NCI-H526 treated with DMSO at 0.1 percent for 48 hours (cell line): ENCODE data around the gene SYNE4.
"Not testable (repeated sequence)": the region's sequence is repeated elsewhere in the genome, so short reads cannot be mapped to it uniquely, and the experiment has no call there.

Source experiments
- DNase-seq: peaks from one replicate; lab custom pipeline; 2025; lab: John Stamatoyannopoulos, UW

SYNE4 gene

DNA sequence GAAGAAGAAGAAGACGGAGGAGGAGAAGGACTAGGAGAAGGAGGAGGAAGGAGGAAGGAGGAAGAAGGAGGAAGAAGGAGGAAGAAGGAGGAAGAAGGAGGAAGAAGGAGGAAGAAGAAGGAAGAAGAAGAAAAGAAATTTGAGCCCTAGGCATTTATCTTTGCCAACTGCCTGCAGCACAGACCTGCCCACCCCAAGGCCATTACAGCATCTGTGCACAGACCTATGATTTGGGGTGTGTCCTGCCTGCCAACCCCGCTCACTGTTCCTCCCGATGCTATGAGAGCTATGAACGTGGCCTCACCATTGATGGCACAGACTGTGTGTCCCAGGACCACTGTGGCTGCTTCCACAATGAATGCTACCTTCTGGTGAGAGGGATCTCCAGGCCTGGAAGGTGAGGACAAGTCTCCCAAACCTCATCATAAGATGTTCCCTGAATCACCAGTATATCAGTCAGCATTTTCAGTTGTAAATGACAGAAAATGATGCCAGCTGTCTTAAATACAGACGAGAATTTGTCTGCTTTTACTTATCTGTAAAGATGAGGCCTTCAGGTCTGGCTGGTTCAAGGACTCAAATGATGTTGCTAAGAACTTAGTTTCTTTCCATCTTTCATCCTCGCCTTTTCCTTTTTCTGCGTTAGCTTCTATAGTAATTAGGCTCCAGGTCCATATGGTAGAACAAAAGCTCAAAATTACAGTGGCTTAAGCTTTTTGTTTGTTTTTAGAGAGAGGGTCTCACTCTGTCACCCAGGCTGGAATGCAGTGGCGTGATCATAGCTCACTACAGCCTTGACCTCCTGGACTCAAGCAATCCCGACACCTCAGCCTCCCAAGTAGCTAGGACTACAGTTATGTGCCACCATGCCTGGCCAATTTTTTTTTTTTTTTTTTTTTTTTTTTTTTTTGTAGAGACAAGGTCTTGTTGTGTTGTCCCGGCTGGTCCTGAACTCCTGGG is 17.6 kb downstream of the SYNE4 start:
- no peak for DNase-seq

GRCh38 chr19:35990156-35990555 is 18.5 kb downstream of the SYNE4 start:
- DNase-seq = no peak

DNA sequence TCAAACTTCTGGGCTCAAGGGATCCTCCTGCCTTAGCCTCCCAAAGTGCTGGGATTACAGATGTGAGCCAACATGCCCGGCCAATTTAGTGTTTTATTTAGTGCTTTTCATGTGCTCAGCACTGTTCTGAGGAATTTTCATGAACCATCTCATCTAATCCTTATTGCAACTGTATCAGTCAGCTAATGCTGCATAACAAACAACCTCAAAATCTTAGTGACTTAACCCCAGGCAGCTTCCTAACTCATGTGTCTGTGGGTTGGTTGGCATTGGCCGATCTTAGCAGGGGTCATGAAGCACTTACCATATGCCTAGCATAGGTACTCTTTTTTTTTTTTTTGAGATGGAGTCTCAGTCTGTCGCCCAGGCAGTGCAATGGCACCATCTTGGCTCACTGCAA is 19.8 kb downstream of the SYNE4 start:
- no peak for DNase-seq

DNA sequence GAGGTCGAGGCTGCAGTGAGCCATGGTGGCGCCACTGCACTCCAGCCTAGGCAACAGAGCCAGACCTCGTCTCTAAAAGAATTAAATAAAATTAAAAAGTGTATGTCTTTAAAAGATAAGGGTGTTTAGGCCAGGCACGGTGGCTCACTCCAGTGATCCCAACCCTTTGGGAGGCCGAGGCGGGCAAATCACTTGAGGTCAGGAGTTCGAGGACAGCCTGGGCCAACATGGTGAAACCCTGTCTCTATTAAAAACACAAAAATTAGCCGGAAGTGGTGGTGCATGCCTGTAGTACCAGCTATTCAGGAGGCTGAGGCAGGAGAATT is 21.1 kb downstream of the SYNE4 start:
- no peak for DNase-seq

DNA sequence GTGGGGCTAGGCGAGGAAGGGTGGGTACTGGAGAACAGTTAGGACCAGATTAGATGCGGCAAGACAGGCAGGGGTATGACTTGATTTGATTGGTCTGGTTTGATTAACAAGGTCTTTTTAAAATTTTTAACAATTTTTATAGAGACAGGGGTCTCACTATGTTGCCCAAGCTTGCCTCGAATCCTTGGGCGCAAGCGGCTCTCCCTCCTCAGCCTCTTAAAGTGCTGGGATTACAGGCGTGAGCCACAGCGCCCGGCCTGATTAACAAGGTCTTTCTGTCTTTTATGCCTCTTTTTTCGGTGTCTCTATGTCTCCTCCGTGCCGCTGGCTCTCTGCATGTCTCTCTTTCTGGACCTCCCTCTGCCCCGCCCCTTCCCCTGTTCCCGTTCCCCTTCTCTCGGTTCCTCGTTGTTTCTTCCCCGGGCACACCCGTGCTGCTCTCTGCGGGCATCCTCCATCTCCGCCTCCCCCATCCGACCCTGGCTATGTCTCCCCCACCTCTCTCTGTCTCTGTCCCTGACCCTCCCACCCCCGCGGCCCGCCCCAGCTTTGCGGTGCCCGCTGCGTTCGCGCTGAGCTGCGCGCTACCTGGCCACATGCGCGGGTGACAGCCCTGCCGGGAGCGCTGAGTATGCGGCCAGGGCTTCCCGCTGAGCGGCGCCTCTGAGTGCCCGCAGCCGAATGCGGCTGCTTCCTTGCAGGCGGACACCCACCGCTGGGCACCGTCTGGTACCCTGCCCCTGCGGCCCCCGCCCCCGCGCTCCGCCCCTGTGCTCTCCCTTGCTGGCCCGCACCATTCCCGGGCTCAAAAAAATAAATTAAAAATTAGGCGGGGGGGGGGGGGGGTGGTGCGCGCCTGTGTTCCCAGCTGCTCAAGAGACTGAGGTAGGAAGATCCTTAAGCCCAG is 21.7 kb downstream of the SYNE4 start:
- peak; percentile 65 for DNase-seq

- DNase-seq = no peak
Measured at GRCh38 chr19:35986111-35986510, 22.5 kb downstream of the SYNE4 start.

DNA sequence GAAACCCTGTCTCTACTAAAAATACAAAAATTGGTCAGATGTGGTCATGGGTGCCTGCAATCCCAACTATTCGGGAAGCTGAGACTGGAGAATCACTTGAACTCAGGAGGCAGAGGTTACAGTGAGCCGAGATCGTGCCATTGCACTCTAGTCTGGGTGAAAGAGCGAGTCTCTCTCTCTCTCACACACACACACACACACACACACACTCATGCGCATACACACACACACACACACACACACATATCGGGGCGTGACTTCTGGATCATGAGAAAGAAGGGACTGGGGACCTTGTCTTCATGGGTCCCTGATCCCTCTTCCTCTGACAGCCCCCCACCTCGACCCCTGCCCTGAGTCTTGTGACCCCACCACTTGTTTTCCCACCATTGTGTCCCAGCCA is 25.4 kb downstream of the SYNE4 start:
- DNase-seq = no peak

GRCh38 chr19:35980997-35981396 is 27.6 kb downstream of the SYNE4 start:
- not testable (repeated sequence) for DNase-seq

GRCh38 chr19:35978832-35979365 is 29.7 kb downstream of the SYNE4 start:
- no peak for DNase-seq

DNA sequence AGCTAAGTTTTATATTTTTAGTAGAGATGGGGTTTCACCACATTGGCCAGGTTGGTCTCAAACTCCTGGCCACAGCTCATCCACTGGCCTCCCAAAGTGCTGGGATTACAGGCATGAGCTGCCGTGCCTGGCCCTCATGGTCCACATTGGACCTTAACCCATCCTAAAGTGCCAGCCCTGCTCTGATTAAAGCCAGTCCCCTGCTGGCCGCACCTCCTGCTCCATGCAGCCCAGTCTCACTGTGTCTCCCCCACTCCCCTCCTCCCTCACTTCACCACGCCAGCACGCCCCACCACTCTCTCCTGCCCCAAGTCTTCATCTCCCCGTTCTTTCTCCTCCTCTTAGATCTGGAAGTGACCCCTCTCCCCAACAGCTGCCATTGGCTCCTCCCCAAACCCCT is 30.3 kb downstream of the SYNE4 start:
- no peak for DNase-seq

DNA sequence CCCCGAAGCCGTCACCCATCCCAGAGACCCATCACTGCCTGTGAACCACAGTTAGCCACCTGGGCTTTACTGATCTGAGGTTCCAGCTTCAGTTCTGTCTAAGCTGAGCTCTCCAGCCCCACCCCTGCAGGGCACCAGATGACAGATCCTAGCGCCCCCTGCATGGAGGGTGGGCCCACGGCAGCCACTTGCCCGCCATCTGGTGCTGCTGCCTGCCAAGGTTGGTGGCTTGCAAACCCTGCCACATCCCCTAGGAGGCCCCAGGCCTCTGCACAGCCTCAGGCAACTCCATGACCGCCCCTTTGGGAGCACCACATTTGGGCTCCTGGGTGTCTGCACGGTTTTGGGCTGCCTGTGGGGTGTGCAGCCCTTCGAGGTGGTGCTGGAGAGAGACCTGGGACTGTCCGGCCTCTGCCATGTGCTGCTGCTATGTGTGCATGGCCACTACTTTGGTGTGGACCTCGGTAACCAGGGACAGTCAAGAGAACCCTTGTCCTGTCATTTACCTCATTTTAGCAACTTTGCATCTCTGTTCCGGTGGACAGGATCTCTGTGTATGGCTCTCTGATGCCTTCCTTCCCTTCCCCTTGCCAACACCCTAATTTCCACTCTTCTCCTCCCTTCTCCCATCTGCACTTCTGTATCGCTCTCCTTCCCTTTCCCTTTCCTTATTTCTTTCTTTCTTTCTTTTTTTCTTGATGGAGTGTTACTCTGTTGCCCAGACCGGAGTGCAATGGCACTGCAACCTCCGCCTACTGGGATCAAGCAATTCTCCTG is 31.0 kb downstream of the SYNE4 start:
- no peak for DNase-seq

DNA sequence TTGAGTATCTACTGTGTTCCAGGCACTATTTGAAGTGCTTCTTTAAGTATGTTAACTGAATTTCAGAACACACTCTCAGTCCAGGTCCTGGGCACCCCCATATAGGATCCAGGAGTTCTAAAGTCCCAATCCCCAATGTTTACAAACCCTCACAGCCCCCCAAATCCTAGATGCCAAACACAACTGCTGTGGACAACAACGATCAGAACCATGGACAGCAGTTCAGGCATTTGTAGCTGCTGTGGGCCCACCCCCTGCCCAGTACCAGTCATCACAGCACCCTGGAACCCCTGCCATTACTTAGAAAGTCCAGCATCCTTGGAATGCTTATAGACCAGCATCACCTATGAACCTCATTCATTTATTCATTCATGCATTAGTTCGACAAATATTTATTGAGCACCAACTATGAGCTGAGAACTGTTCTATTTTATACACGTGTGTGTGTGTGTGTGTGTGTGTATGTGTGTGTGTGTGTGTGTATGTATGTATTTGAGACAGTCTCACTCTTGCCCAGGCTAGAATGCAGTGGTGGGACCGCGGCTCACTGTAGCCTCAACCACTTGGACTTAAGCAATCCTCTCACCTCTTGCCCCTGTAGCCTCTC is 32.9 kb downstream of the SYNE4 start:
- DNase-seq = no peak

GRCh38 chr19:35973487-35973886 is 35.1 kb downstream of the SYNE4 start:
- no peak for DNase-seq

DNA sequence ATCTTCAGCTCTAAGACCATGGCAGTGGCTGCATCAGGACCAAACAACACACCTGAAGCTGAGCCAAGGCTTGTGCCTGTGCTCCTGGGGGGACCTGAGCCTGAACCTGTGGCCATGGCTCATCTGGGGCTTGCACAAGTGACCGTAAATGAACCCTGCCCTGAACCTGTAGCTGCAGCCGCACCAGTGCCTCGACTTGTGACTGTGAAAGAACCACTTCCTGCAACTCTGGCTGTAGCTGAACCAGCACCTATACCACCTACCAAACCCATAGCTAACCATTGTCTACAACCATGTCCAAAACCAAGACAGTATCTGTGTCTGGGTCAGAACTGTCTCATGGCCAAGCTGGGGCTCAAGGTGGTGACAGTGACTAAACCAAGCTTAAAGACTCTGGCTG is 41.8 kb downstream of the SYNE4 start:
- DNase-seq = no peak

GRCh38 chr19:35963514-35963913 is 45.1 kb downstream of the SYNE4 start:
- no peak for DNase-seq

GRCh38 chr19:35960432-35960972 is 48.1 kb downstream of the SYNE4 start:
- no peak for DNase-seq

DNA sequence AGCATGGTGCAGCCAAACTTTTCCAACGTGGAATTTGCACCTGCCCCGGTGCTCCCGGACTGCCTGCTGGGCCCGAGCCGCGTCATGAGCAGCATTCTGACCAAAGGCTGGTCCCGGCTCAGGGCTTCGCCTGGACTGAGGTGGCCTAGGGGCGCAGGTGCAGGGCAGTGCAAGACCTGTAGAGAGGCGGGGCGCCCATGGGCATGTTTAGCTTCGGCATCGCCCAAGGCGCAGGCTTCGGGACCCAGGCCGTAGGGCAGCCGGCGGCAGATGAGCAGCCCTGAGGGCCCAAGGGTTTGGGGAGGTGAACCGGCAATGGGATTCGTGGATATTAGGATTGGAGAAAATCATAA is 48.7 kb downstream of the SYNE4 start:
- no peak for DNase-seq

- DNase-seq = no peak
Measured at GRCh38 chr19:35959040-35959967, 49.3 kb downstream of the SYNE4 start.

DNA sequence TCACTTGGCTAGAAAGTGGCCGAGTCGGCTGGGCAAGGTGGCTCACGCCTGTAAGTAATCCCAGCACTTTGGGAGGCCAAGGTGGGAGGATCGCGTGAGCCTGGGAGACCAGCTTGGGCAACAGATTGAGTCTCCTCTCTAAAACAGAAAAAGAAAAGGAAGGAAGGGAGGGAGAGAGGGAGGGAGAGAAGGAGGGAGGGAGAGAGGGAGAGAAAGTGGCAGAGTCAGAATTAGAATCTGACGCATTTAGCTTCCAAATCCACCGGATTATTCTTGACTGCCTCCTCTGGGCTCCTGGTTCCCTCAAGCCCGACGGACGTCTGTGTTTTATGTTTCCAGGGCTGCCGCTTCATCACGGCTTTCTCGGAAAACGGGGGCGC is 50.0 kb downstream of the SYNE4 start:
- DNase-seq = no peak

DNA sequence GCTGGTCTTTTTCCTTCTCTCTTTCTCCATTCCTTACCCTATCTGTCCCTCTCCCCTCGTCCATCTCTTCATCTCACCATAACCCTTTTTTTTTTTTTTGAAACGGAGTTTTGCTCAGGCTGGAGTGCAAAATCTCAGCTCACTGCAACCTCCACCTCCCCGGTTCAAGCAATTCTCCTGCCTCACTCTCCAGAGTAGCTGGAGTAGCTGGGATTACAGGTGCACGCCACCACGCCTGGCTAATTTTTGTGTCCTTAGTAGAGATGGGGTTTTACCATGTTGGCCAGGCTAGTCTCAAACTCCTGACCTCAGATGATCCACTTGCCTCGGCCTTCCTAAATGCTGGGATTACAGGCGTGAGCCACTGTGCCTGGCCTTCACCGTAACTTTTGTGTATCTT is 51.2 kb downstream of the SYNE4 start:
- not testable (repeated sequence) for DNase-seq
